H9 (cell line): ENCODE data around the gene KEAP1. TPM values are rescaled to one million over a fixed set of nuclear protein-coding genes. Genes with fewer than 3 reads are reported as not detected.

Source experiments
- DNase-seq: peaks from one replicate; pipeline ENCODE4 v3.0.0-alpha.2; 2017
- H2AFZ ChIP-seq: one replicate; pipeline ENCODE4 v1.6.1; 2013; ENCODE audit warnings: mild to moderate bottlenecking, low read length, control low read depth, moderate library complexity
- H2AK5ac ChIP-seq: 2 replicates; pipeline ENCODE4 v1.6.1; 2013; ENCODE audit warnings: low read length, control low read depth, mixed read lengths; ENCODE audit not compliant: insufficient read length
- H2BK120ac ChIP-seq: one replicate; pipeline ENCODE4 v1.6.1; 2013; ENCODE audit warnings: low read depth, mild to moderate bottlenecking, low read length, control low read depth, inconsistent platforms; ENCODE audit not compliant: poor library complexity, severe bottlenecking
- H2BK12ac ChIP-seq: 2 replicates; pipeline ENCODE4 v1.6.1; 2013; ENCODE audit warnings: low read length, control low read depth, mixed read lengths, low read depth; ENCODE audit not compliant: insufficient read length
- H2BK15ac ChIP-seq: 2 replicates; pipeline ENCODE4 v1.6.1; 2013; ENCODE audit warnings: low read depth, low read length, control low read depth
- H2BK20ac ChIP-seq: one replicate; pipeline ENCODE4 v1.6.1; 2013; ENCODE audit warnings: low read depth, mild to moderate bottlenecking, low read length, control low read depth, inconsistent platforms; ENCODE audit not compliant: poor library complexity, severe bottlenecking
- H2BK5ac ChIP-seq: 2 replicates; pipeline ENCODE4 v1.6.1; 2013; ENCODE audit warnings: low read length, control low read depth, mixed read lengths; ENCODE audit not compliant: insufficient read length
- H3K14ac ChIP-seq: 2 replicates; pipeline ENCODE4 v1.6.1; 2013; ENCODE audit warnings: low read length, control low read depth; ENCODE audit not compliant: insufficient read depth
- H3K18ac ChIP-seq: 2 replicates; pipeline ENCODE4 v1.6.1; 2013; ENCODE audit warnings: low read depth, mild to moderate bottlenecking, mixed read lengths, low read length, control low read depth; ENCODE audit not compliant: insufficient read length
- H3K23ac ChIP-seq: 2 replicates; pipeline ENCODE4 v1.6.1; 2013; ENCODE audit warnings: low read length, control low read depth, mixed read lengths, low read depth; ENCODE audit not compliant: insufficient read length
- H3K23me2 ChIP-seq: 2 replicates; pipeline ENCODE4 v1.6.1; 2013; ENCODE audit warnings: low read depth, mild to moderate bottlenecking, mixed read lengths, low read length, control low read depth; ENCODE audit not compliant: insufficient read length, poor library complexity, severe bottlenecking
- H3K27ac ChIP-seq: 2 replicates; pipeline ENCODE4 v1.5.1; 2013; ENCODE audit warnings: low read length, control low read depth, mixed read lengths, low read depth; ENCODE audit not compliant: insufficient read length
- H3K27me3 ChIP-seq: 2 replicates; pipeline ENCODE4 v1.6.1; 2013; ENCODE audit warnings: low read length, control low read depth, inconsistent platforms; ENCODE audit not compliant: insufficient read depth
- H3K4ac ChIP-seq: 2 replicates; pipeline ENCODE4 v1.6.1; 2013; ENCODE audit warnings: low read depth, mild to moderate bottlenecking, control low read depth, inconsistent platforms, low read length, moderate library complexity
- H3K4me1 ChIP-seq: 2 replicates; pipeline ENCODE4 v1.6.1; 2013; ENCODE audit warnings: low read length, control low read depth, inconsistent platforms; ENCODE audit not compliant: insufficient read depth
- H3K4me2 ChIP-seq: 2 replicates; pipeline ENCODE4 v1.6.1; 2013; ENCODE audit warnings: low read length, control low read depth, mixed read lengths; ENCODE audit not compliant: insufficient read length, insufficient read depth
- H3K56ac ChIP-seq: 2 replicates; pipeline ENCODE4 v1.6.1; 2013; ENCODE audit warnings: low read depth, mild to moderate bottlenecking, mixed read lengths, low read length, control low read depth; ENCODE audit not compliant: insufficient read length
- H3K79me1 ChIP-seq: 2 replicates; pipeline ENCODE4 v1.6.1; 2013; ENCODE audit warnings: low read depth, mild to moderate bottlenecking, moderate library complexity, low read length, control low read depth, inconsistent platforms; ENCODE audit not compliant: insufficient read depth, poor library complexity, severe bottlenecking
- H3K79me2 ChIP-seq: 2 replicates; pipeline ENCODE4 v1.6.1; 2013; ENCODE audit warnings: low read length, control low read depth, inconsistent platforms; ENCODE audit not compliant: insufficient read depth
- H3K9ac ChIP-seq: 2 replicates; pipeline ENCODE4 v1.6.1; 2013; ENCODE audit warnings: low read length, control low read depth, mixed read lengths; ENCODE audit not compliant: insufficient read length; ENCODE audit errors: extremely low read depth
- H3K9me3 ChIP-seq: one replicate; pipeline ENCODE4 v1.6.1; 2013; ENCODE audit warnings: low read depth, low read length, inconsistent platforms; ENCODE audit not compliant: control insufficient read depth
- H3T11ph ChIP-seq: one replicate; pipeline ENCODE4 v1.6.1; 2013; ENCODE audit warnings: mild to moderate bottlenecking, low read length, control low read depth, inconsistent platforms
- H4K20me1 ChIP-seq: one replicate; pipeline ENCODE4 v1.6.1; 2013; ENCODE audit not compliant: control insufficient read depth, insufficient read length, insufficient read depth
- H4K5ac ChIP-seq: 2 replicates; pipeline ENCODE4 v1.6.1; 2013; ENCODE audit warnings: low read depth, mild to moderate bottlenecking, mixed read lengths, low read length, control low read depth; ENCODE audit not compliant: insufficient read length
- H4K8ac ChIP-seq: replicated peaks from 2 replicates; pipeline ENCODE4 v1.6.1; 2013; ENCODE audit warnings: low read length, control low read depth, mixed read lengths, low read depth; ENCODE audit not compliant: insufficient read length
- H4K91ac ChIP-seq: 2 replicates; pipeline ENCODE4 v1.6.1; 2013; ENCODE audit warnings: low read depth, mild to moderate bottlenecking, moderate library complexity, mixed read lengths, low read length, control low read depth; ENCODE audit not compliant: insufficient read length
- H3K27ac Mint-ChIP-seq, 3 experiments: 2 replicates in 2 of 3; 3 replicates in 1 of 3; pipeline ENCODE4 v1.8.0; 2020 to 2021; ENCODE audit warnings: mixed read lengths in 3 of 3, mild to moderate bottlenecking in 1 of 3, moderate library complexity in 1 of 3
- H3K27me3 Mint-ChIP-seq: 2 replicates; pipeline ENCODE4 v1.8.0; 2021; ENCODE audit warnings: low read depth, mild to moderate bottlenecking, moderate library complexity, mixed read lengths
- H3K36me3 Mint-ChIP-seq, 3 experiments: 2 replicates in 2 of 3; 3 replicates in 1 of 3; pipeline ENCODE4 v1.8.0; 2020 to 2021; ENCODE audit warnings: low read depth in 3 of 3, mixed read lengths in 3 of 3; ENCODE audit not compliant: insufficient read depth in 1 of 3
- H3K4me1 Mint-ChIP-seq, 2 experiments: 2 replicates each; pipeline ENCODE4 v1.8.0; 2020; ENCODE audit warnings: mixed read lengths in 2 of 2
- H3K4me3 Mint-ChIP-seq, 2 experiments: 2 replicates in 1 of 2; 3 replicates in 1 of 2; pipeline ENCODE4 v1.8.0; 2020 to 2021; ENCODE audit warnings: mild to moderate bottlenecking in 2 of 2, mixed read lengths in 2 of 2, moderate library complexity in 1 of 2
- H3K9me3 Mint-ChIP-seq, 2 experiments: 2 replicates in 1 of 2; 3 replicates in 1 of 2; pipeline ENCODE4 v1.8.0; 2020; ENCODE audit warnings: mild to moderate bottlenecking in 2 of 2, mixed read lengths in 2 of 2, moderate library complexity in 1 of 2
- CTCF ChIP-seq: fragments of 200-600 bp; sonication (generic); conservative IDR thresholded peaks from 3 replicates; pipeline ENCODE4 v1.8.0; 2021; ENCODE audit warnings: antibody characterized with exemption, mild to moderate bottlenecking
- WGBS: extraction: QIAGEN DNeasy Blood & Tissue Kit; methylation state at CpG from one replicate; pipeline ENCODE4 v1.1.7; 2013; ENCODE audit warnings: missing lambda C conversion rate, low lambda C conversion rate, mixed read lengths; ENCODE audit not compliant: insufficient read length; ENCODE audit errors: extremely low coverage; 5-methylcytosine and 5-hydroxymethylcytosine counted together
- total RNA-seq: library from RNA; stranded (reverse); gene quantifications from 2 replicates; pipeline ENCODE4 v1.2.1, GENCODE V29; 2021

The KEAP1 gene
- total RNA-seq, 1 experiment from 2014 or later = 88.7 TPM

- no CpG with 5 or more reads among the region's 16 CpGs for WGBS
- H4K8ac ChIP-seq = no peak overlapping the region
- no peak overlapping the region for H2BK5ac ChIP-seq
Measured at GRCh38 chr19:10508036-10508435, 4.9 kb upstream of the KEAP1 start.

More at GRCh38 chr19:10508036-10508435, 4.9 kb upstream of the KEAP1 start:
- H3K9ac ChIP-seq = no peak overlapping the region
- no peak for DNase-seq
- Mint-ChIP-seq H3K4me1 (peaks cover 4 to 6% of the 10 kb centered on the region in 2 experiments; a peak in 3 of 4 replicates), H3K4me3 (no peak overlapping the region), H3K9me3 (no peaks in the 10 kb centered on the region), H3K36me3 (peaks cover under 1 to 2% (median under 1%) of the 10 kb centered on the region in 3 experiments; a peak in 4 of 7 replicates), H3K27ac (no peak overlapping the region), H3K27me3 (peaks cover 3% of the 10 kb centered on the region)
- no peak overlapping the region for H3K18ac ChIP-seq
- H3K27me3 ChIP-seq = no peaks in the 10 kb centered on the region
- no peak overlapping the region for H3K27ac ChIP-seq
- no peaks in the 10 kb centered on the region for H3K79me1 ChIP-seq
- no peak overlapping the region for H2AFZ ChIP-seq
- no peak overlapping the region for H4K91ac ChIP-seq
- no peak for TF ChIP-seq CTCF
- no peak overlapping the region for H2BK120ac ChIP-seq
- no peaks in the 10 kb centered on the region for H3K79me2 ChIP-seq
- no peak overlapping the region for H3K23ac ChIP-seq
- H3K9me3 ChIP-seq = no peaks in the 10 kb centered on the region
- no peak overlapping the region for H3K4me2 ChIP-seq
- H2AK5ac ChIP-seq = no peak overlapping the region
- no peak overlapping the region for H3T11ph ChIP-seq
- no peaks in the 10 kb centered on the region for H3K4me1 ChIP-seq
- H4K20me1 ChIP-seq = no peaks in the 10 kb centered on the region
- H3K23me2 ChIP-seq = no peaks in the 10 kb centered on the region
- H2BK20ac ChIP-seq = no peak overlapping the region
- H2BK12ac ChIP-seq = no peak overlapping the region
- H2BK15ac ChIP-seq = no peak overlapping the region
- H4K5ac ChIP-seq = no peak overlapping the region
- no peak overlapping the region for H3K4ac ChIP-seq
- H3K56ac ChIP-seq = no peak overlapping the region
- H3K14ac ChIP-seq = no peak overlapping the region
